GM12878 (cell line): ENCODE data around the gene MR1. TPM values are rescaled to one million over a fixed set of nuclear protein-coding genes. Genes with fewer than 3 reads are reported as not detected.

Source experiments
- ATAC-seq: fragments of 200-7000 bp; cut with Tn5 transposase; 3 replicates; pipeline ENCODE4 v1.9.1; 2020; ENCODE audit warnings: mild to moderate bottlenecking, moderate library complexity
- BruUV-seq: library from RNA; stranded (reverse); fragments of 400-500 nt; replicated peaks from 2 replicates; lab custom pipeline; 2021; lab: Mats Ljungman, UMichigan
- CTCF ChIA-PET: fragments of 300-600 bp; sonication (Branson Sonifier 250); formaldehyde crosslinking; extraction: SDS; loops from one replicate; lab custom pipeline; 2021; ENCODE audit warnings: inconsistent platforms; lab: Yijun Ruan, JAX
- POLR2A ChIA-PET: fragments of 350-600 bp; formaldehyde crosslinking; extraction: SDS; loops from one replicate; lab custom pipeline; 2021; ENCODE audit warnings: inconsistent platforms; lab: Charles Lee
- RAD21 ChIA-PET: fragments of 300-600 bp; sonication (Branson Sonifier 250); formaldehyde crosslinking; loops from one replicate; lab custom pipeline; 2023; ENCODE audit warnings: antibody characterized with exemption; ENCODE audit not compliant: unreplicated experiment; lab: Charles Lee
- SMC1A ChIA-PET: fragments of 300-600 bp; sonication (Branson Sonifier 250); formaldehyde crosslinking; loops from one replicate; lab custom pipeline; 2023; ENCODE audit not compliant: unreplicated experiment, uncharacterized antibody; lab: Charles Lee
- DNase-seq: peaks from one replicate; pipeline ENCODE4 v3.0.0-alpha.2; 2011; ENCODE audit warnings: low read depth, low spot score
- FAIRE-seq: peaks from 3 replicates; lab custom pipeline; 2011; peaks lifted over from hg19 to GRCh38; lab: Jason Lieb, UNC
- H2AFZ ChIP-seq: 2 replicates; pipeline ENCODE4 v1.6.0; 2011; ENCODE audit warnings: low read depth, low read length, control low read depth; ENCODE audit not compliant: control insufficient read depth
- H3K27ac ChIP-seq: 2 replicates; pipeline ENCODE4 v1.5.1; 2011; ENCODE audit warnings: control low read depth; ENCODE audit not compliant: control insufficient read depth, insufficient read depth
- H3K27me3 ChIP-seq, 2 experiments: replicated peaks in 1 of 2; 2 replicates each; pipeline versions ENCODE4 v1.6.0 to v1.6.1; 2011; ENCODE audit warnings: low read length in 1 of 2; ENCODE audit not compliant: control insufficient read depth in 2 of 2, insufficient read depth in 2 of 2
- H3K36me3 ChIP-seq, 2 experiments: 2 replicates each; pipeline ENCODE4 v1.5.1; 2011; ENCODE audit warnings: low read length in 1 of 2; ENCODE audit not compliant: control insufficient read depth in 2 of 2, insufficient read depth in 2 of 2
- H3K4me1 ChIP-seq: 2 replicates; pipeline ENCODE4 v1.6.1; 2011; ENCODE audit warnings: mild to moderate bottlenecking, low read length, moderate library complexity, mixed read lengths; ENCODE audit not compliant: control insufficient read depth, insufficient read depth
- H3K4me2 ChIP-seq: 2 replicates; pipeline ENCODE4 v1.6.0; 2011; ENCODE audit warnings: control low read depth; ENCODE audit not compliant: control insufficient read depth, insufficient read depth
- H3K4me3 ChIP-seq: fragments of 200-600 bp; sonication (generic); 2 replicates; pipeline ENCODE4 v1.5.1; 2016
- H3K79me2 ChIP-seq: 2 replicates; pipeline ENCODE4 v1.6.0; 2011; ENCODE audit warnings: low read length; ENCODE audit not compliant: control insufficient read depth, insufficient read depth
- H3K9ac ChIP-seq: 2 replicates; pipeline ENCODE4 v1.8.0; 2011; ENCODE audit warnings: low read length, control low read depth, mixed read lengths; ENCODE audit not compliant: control insufficient read depth, insufficient read depth
- H3K9me3 ChIP-seq: replicated peaks from 3 replicates; pipeline ENCODE4 v1.5.1; 2011; ENCODE audit warnings: mild to moderate bottlenecking, low read length; ENCODE audit not compliant: control insufficient read depth, insufficient read depth
- H4K20me1 ChIP-seq: 2 replicates; pipeline ENCODE4 v1.6.0; 2011; ENCODE audit not compliant: control insufficient read depth, insufficient read depth
- BCL11A ChIP-seq: IDR thresholded peaks from 2 replicates; pipeline ENCODE4 v1.6.1; 2011; ENCODE audit warnings: low read depth, low read length
- BHLHE40 ChIP-seq, 2 experiments: fragments of 450-650 bp in 1 of 2; IDR thresholded peaks; 2 replicates each; pipeline ENCODE4 v1.6.1; 2011 to 2017; ENCODE audit warnings: low read depth in 2 of 2, borderline replicate concordance in 1 of 2, improper control_type of control experiment in 1 of 2, low read length in 1 of 2, mild to moderate bottlenecking in 1 of 2
- CREB1 ChIP-seq: IDR thresholded peaks from 2 replicates; pipeline ENCODE4 v1.6.1; 2012; ENCODE audit warnings: low read depth, mild to moderate bottlenecking, inconsistent platforms
- FOS ChIP-seq: IDR thresholded peaks from 3 replicates; pipeline ENCODE4 v1.6.1; 2011; ENCODE audit warnings: borderline replicate concordance; ENCODE audit not compliant: insufficient read length; ENCODE audit errors: extremely low read depth
- HDAC6 ChIP-seq: fragments of 200-600 bp; sonication (generic); IDR thresholded peaks from one replicate; pipeline ENCODE4 v1.8.0; 2017; ENCODE audit warnings: antibody characterized with exemption; ENCODE audit not compliant: unreplicated experiment
- IKZF2 ChIP-seq, 2 experiments: fragments of 450-650 bp; IDR thresholded peaks; 2 replicates each; pipeline ENCODE4 v1.6.1; 2017; ENCODE audit warnings: mild to moderate bottlenecking in 2 of 2, moderate library complexity in 2 of 2
- MYC ChIP-seq: IDR thresholded peaks from 2 replicates; pipeline ENCODE4 v1.6.1; 2011; ENCODE audit warnings: mild to moderate bottlenecking, low read length, moderate library complexity, inconsistent platforms; ENCODE audit not compliant: insufficient read depth, insufficient replicate concordance, insufficient read length, severe bottlenecking
- NBN ChIP-seq: fragments of 450-650 bp; IDR thresholded peaks from 2 replicates; pipeline ENCODE4 v1.6.1; 2016
- NR2C2 ChIP-seq: IDR thresholded peaks from 2 replicates; pipeline ENCODE4 v1.6.1; 2011; ENCODE audit warnings: borderline replicate concordance, low read depth; ENCODE audit not compliant: control insufficient read depth, insufficient read length
- POLR2A ChIP-seq: IDR thresholded peaks from 2 replicates; pipeline ENCODE4 v1.6.1; 2011; ENCODE audit warnings: low read depth, mild to moderate bottlenecking, low read length
- RAD21 ChIP-seq: IDR thresholded peaks from 2 replicates; pipeline ENCODE4 v1.6.1; 2011; ENCODE audit warnings: mild to moderate bottlenecking, low read depth, low read length, moderate library complexity; ENCODE audit not compliant: insufficient read depth
- STAT1 ChIP-seq: fragments of 450-650 bp; conservative IDR thresholded peaks from 2 replicates; pipeline ENCODE4 v1.6.1; 2014; ENCODE audit warnings: antibody characterized with exemption, mild to moderate bottlenecking
- YY1 ChIP-seq: IDR thresholded peaks from 2 replicates; pipeline ENCODE4 v1.6.1; 2011; ENCODE audit warnings: low read depth, mild to moderate bottlenecking, low read length
- WGBS: methylation state at CpG from one replicate; pipeline ENCODE4 v1.1.6; 2016; ENCODE audit warnings: low lambda C conversion rate; ENCODE audit not compliant: insufficient replicate concordance, insufficient coverage; ENCODE audit errors: missing lambda C conversion rate; 5-methylcytosine and 5-hydroxymethylcytosine counted together
- in situ Hi-C: fragments of 300-500 bp; cut with MboI; formaldehyde crosslinking; loops from 9 replicates; pipeline ENCODE4 v1.14.3; 2018; ENCODE audit warnings: mixed read lengths
- intact Hi-C: fragments of 100-400 bp; cut with micrococcal nuclease; formaldehyde crosslinking; loops from one replicate; pipeline ENCODE4 v1.14.2; 2022; ENCODE audit not compliant: unreplicated experiment
- polyA plus RNA-seq, 11 experiments: library from polyadenylated mRNA; depleted of rRNA in 4 of 11; unstranded in 6 of 11; stranded (reverse) in 5 of 11; fragments of >200 nt; fragmentation: Nextera tagmentation in 4 of 11; fragmentation: Illumina TruSeq in 1 of 11; extraction: Ambion mirVana in 4 of 11; extraction: Trizol in 1 of 11; gene quantifications; 1 replicate in 1 of 11; 2 replicates in 10 of 11; pipeline versions ENCODE4 v1.2.1 to v1.2.3, GENCODE V29; 2011 to 2016; ENCODE audit warnings: inconsistent platforms in 2 of 11, missing spikeins in 2 of 11, low read depth in 1 of 11
- total RNA-seq, 4 experiments: library from RNA; depleted of rRNA in 3 of 4; stranded (reverse); fragments of >200 nt in 3 of 4; fragmentation: Illumina TruSeq in 1 of 4; extraction: Trizol in 1 of 4; gene quantifications; 2 replicates each; pipeline versions ENCODE4 v1.2.1 to v1.2.3, GENCODE V29; 2013 to 2021
- TF ChIP-seq, protein P1 (sequence below): IDR thresholded peaks from 2 replicates; pipeline ENCODE4 v1.6.1; 2012; ENCODE audit warnings: low read length, inconsistent platforms
- TF ChIP-seq, protein P2 (sequence below): fragments of 450-650 bp; IDR thresholded peaks from 2 replicates; pipeline ENCODE4 v1.6.1; 2017; ENCODE audit warnings: mild to moderate bottlenecking, moderate library complexity
- TF ChIP-seq, protein P3 (sequence below): fragments of 450-650 bp; IDR thresholded peaks from 2 replicates; pipeline ENCODE4 v1.6.1; 2014; ENCODE audit warnings: mild to moderate bottlenecking

MR1 gene
- total and polyA plus RNA-seq, 10 of the 15 experiments (the other 5 are each of a cell fraction or from before 2014, with no cell fraction given) = 24.7 to 65.9 (median 30.9) TPM

- intact Hi-C loops (loop anchor here (1.0 to 2.0 kb wide), 3 partner anchors 19 to 72 kb away; partner anchors contain the start of gene IER5), in situ Hi-C loops (no loop called here)
- ChIA-PET CTCF (interaction anchor here (0.8 to 4.1 kb wide), 17 partner anchors 8 to 362 kb away, joined by 3 to 35 read pairs (median 6); no protein-coding TSS in a partner anchor), SMC1A (interaction anchor here (0.7 to 4.8 kb wide), 29 partner anchors 10 to 702 kb away, joined by 3 to 53 read pairs (median 8); partner anchors contain the start of genes KIAA1614 and MR1), POLR2A (interaction anchor here (0.6 to 2.6 kb wide), 18 partner anchors 13 to 78 kb away, joined by 3 to 20 read pairs (median 6); partner anchors contain the start of gene MR1), RAD21 (interaction anchor here (0.8 to 4.2 kb wide), 26 partner anchors 9 to 181 kb away, joined by 3 to 37 read pairs (median 5); partner anchors contain the start of gene MR1)
- FAIRE-seq (peak; percentile 91), DNase-seq (peak; percentile 87), ATAC-seq (peak; percentile 90)
- no TSS peak for BruUV-seq
- Histone ChIP-seq H3K4me3 (no peak overlapping the region), H3K36me3 (peaks cover 0 to 3% of the 10 kb centered on the region in 2 experiments; a peak in 1 of 4 replicates), H3K27ac (peak overlapping the region; percentile 96), H4K20me1 (no peaks in the 10 kb centered on the region), H3K4me2 (peak overlapping the region; percentile 83), H2AFZ (peak overlapping the region; percentile 13), H3K27me3 (no peaks in the 10 kb centered on the region), H3K9me3 (no peaks in the 10 kb centered on the region; the same call in 2 of the 3 replicates), H3K9ac (peak overlapping the region; percentile 76), H3K4me1 (peaks cover 32% of the 10 kb centered on the region), H3K79me2 (no peaks in the 10 kb centered on the region; the same call in 1 of the 2 replicates)
- 15% methylated on average over 6 of the region's 6 CpGs for WGBS
- TF ChIP-seq, protein P1, sequence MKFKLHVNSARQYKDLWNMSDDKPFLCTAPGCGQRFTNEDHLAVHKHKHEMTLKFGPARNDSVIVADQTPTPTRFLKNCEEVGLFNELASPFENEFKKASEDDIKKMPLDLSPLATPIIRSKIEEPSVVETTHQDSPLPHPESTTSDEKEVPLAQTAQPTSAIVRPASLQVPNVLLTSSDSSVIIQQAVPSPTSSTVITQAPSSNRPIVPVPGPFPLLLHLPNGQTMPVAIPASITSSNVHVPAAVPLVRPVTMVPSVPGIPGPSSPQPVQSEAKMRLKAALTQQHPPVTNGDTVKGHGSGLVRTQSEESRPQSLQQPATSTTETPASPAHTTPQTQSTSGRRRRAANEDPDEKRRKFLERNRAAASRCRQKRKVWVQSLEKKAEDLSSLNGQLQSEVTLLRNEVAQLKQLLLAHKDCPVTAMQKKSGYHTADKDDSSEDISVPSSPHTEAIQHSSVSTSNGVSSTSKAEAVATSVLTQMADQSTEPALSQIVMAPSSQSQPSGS = 0 out of 2 replicates have a peak, but pooled peaks have one; percentile 34
- TF ChIP-seq HDAC6 (no peak), CREB1 (peak; percentile 15; the same call in 1 of the 2 replicates), STAT1 (no peak), MYC (peak; percentile 72), YY1 (0 out of 2 replicates have a peak, but pooled peaks have one; percentile 9), BHLHE40 (IDR thresholded peaks at IDR 0.05; ENCODE audit: borderline replicate concordance in 1 of 2, low read depth in 2 of 2, low read length in 1 of 2) (peak in 1 of 2 experiments; percentile 54; a peak in 3 of 4 replicates), NBN (no peak), IKZF2 (IDR thresholded peaks at IDR 0.05) (no peak), BCL11A (0 out of 2 replicates have a peak, but pooled peaks have one; percentile 28), FOS (no peak), NR2C2 (no peak), RAD21 (no peak), POLR2A (0 out of 2 replicates have a peak, but pooled peaks have one; percentile 3)
- TF ChIP-seq, protein P2, sequence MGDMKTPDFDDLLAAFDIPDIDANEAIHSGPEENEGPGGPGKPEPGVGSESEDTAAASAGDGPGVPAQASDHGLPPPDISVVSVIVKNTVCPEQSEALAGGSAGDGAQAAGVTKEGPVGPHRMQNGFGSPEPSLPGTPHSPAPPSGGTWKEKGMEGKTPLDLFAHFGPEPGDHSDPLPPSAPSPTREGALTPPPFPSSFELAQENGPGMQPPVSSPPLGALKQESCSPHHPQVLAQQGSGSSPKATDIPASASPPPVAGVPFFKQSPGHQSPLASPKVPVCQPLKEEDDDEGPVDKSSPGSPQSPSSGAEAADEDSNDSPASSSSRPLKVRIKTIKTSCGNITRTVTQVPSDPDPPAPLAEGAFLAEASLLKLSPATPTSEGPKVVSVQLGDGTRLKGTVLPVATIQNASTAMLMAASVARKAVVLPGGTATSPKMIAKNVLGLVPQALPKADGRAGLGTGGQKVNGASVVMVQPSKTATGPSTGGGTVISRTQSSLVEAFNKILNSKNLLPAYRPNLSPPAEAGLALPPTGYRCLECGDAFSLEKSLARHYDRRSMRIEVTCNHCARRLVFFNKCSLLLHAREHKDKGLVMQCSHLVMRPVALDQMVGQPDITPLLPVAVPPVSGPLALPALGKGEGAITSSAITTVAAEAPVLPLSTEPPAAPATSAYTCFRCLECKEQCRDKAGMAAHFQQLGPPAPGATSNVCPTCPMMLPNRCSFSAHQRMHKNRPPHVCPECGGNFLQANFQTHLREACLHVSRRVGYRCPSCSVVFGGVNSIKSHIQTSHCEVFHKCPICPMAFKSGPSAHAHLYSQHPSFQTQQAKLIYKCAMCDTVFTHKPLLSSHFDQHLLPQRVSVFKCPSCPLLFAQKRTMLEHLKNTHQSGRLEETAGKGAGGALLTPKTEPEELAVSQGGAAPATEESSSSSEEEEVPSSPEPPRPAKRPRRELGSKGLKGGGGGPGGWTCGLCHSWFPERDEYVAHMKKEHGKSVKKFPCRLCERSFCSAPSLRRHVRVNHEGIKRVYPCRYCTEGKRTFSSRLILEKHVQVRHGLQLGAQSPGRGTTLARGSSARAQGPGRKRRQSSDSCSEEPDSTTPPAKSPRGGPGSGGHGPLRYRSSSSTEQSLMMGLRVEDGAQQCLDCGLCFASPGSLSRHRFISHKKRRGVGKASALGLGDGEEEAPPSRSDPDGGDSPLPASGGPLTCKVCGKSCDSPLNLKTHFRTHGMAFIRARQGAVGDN = peak; percentile 97
- TF ChIP-seq, protein P3, sequence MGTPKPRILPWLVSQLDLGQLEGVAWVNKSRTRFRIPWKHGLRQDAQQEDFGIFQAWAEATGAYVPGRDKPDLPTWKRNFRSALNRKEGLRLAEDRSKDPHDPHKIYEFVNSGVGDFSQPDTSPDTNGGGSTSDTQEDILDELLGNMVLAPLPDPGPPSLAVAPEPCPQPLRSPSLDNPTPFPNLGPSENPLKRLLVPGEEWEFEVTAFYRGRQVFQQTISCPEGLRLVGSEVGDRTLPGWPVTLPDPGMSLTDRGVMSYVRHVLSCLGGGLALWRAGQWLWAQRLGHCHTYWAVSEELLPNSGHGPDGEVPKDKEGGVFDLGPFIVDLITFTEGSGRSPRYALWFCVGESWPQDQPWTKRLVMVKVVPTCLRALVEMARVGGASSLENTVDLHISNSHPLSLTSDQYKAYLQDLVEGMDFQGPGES = no peak
Observed at GRCh38 chr1:181062836-181063428, 29.1 kb downstream of the MR1 start.
